Measurements from ENCODE around the gene MINDY4. TPM values are rescaled to one million over a fixed set of nuclear protein-coding genes. Genes with fewer than 3 reads are reported as not detected.
A peak's percentile ranks its signal among the peaks of the same experiment; 100 is the strongest.

Gene MINDY4
- total and polyA plus RNA-seq, 8 donors, result 8.0 to 56.0 (median 17.4) TPM

- no peaks in the 10 kb centered on the region for H3K9me3 ChIP-seq
- ATAC-seq, result no peak
- intact Hi-C loops (cut with DNase I), result no loop called here
- H3K27ac ChIP-seq, result peak overlapping the region; percentile 37 to 53
- peaks cover 0 to 21% of the 10 kb centered on the region in 2 donors for H3K36me3 ChIP-seq
- no peak for TF ChIP-seq CTCF (IDR thresholded peaks at IDR 0.05)
- peaks cover 25 to 65% of the 10 kb centered on the region in 2 donors for H3K4me1 ChIP-seq
- H3K27me3 ChIP-seq, result no peaks in the 10 kb centered on the region
- no peak overlapping the region for H3K4me3 ChIP-seq
- DNase-seq, result peak in 2 of 4 donors; percentile 22 to 23
Observed at GRCh38 chr7:30918676-30919075, 147.5 kb downstream of the MINDY4 start.

- ATAC-seq, result peak; percentile 31
- no peak for TF ChIP-seq CTCF (IDR thresholded peaks at IDR 0.05)
- intact Hi-C loops (cut with DNase I), result no loop called here
- peak in 2 of 4 donors; percentile 35 to 41 for DNase-seq
- Histone ChIP-seq H3K36me3 (peaks cover 0 to 35% of the 10 kb centered on the region in 2 donors), H3K4me3 (no peak overlapping the region), H3K27ac (peak overlapping the region; percentile 70 to 72), H3K4me1 (peaks cover 25 to 55% of the 10 kb centered on the region in 2 donors), H3K9me3 (no peaks in the 10 kb centered on the region), H3K27me3 (no peaks in the 10 kb centered on the region)
Observed at GRCh38 chr7:30920021-30920583, 148.9 kb downstream of the MINDY4 start.

- DNase-seq (peak in 2 of 4 donors; percentile 69 to 76), ATAC-seq (peak; percentile 64)
- Histone ChIP-seq H3K27ac (peak overlapping the region; percentile 70 to 72), H3K4me3 (no peak overlapping the region), H3K9me3 (no peaks in the 10 kb centered on the region), H3K4me1 (peaks cover 25 to 48% of the 10 kb centered on the region in 2 donors), H3K36me3 (peaks cover 0 to 43% of the 10 kb centered on the region in 2 donors), H3K27me3 (no peaks in the 10 kb centered on the region)
- TF ChIP-seq CTCF (IDR thresholded peaks at IDR 0.05), result no peak
- intact Hi-C loops (cut with DNase I), result no loop called here
Observed at GRCh38 chr7:30920584-30921539, 149.6 kb downstream of the MINDY4 start.

- H3K9me3 ChIP-seq, result peaks cover 0 to 3% of the 10 kb centered on the region in 2 donors
- DNase-seq (peak in 2 of 4 donors; percentile 28 to 72), ATAC-seq (no peak)
- no peaks in the 10 kb centered on the region for H3K27me3 ChIP-seq
- H3K4me3 ChIP-seq, result no peak overlapping the region
- no peak for TF ChIP-seq CTCF (IDR thresholded peaks at IDR 0.05)
- H3K27ac ChIP-seq, result peak overlapping the region; percentile 70 to 72
- H3K36me3 ChIP-seq, result peaks cover 0 to 50% of the 10 kb centered on the region in 2 donors
- intact Hi-C loops (cut with DNase I), result no loop called here
- peaks cover 25 to 41% of the 10 kb centered on the region in 2 donors for H3K4me1 ChIP-seq
Observed at GRCh38 chr7:30921540-30922401, 150.6 kb downstream of the MINDY4 start.
